Activated T-cell treated with anti-CD3 and anti-CD28 coated beads, Interleukin-2, amount 50 U/mL, for 72 hours (primary cell): ENCODE data around the gene FAM174B. TPM values are rescaled to one million over a fixed set of nuclear protein-coding genes. Genes with fewer than 3 reads are reported as not detected.

Experiments
- ATAC-seq, 2 donors: fragments of 150-1000 bp; cut with Tn5 transposase; replicated peaks in 1 of 2; 2 replicates each; pipeline ENCODE4 v1.10.0; 2021; ENCODE audit warnings: moderate library complexity in 2 of 2, mild to moderate bottlenecking in 1 of 2
- DNase-seq, 2 donors: peaks; one replicate each; pipeline ENCODE4 v3.0.0; 2021 to 2022; ENCODE audit warnings: mixed read lengths in 1 of 2
- H3K27ac Mint-ChIP-seq: one replicate; pipeline ENCODE4 v1.8.0; 2022; ENCODE audit warnings: mild to moderate bottlenecking, moderate library complexity, mixed read lengths
- H3K27me3 Mint-ChIP-seq: one replicate; pipeline ENCODE4 v1.8.0; 2022; ENCODE audit warnings: low read depth, mixed read lengths
- H3K36me3 Mint-ChIP-seq, 2 donors: one replicate each; pipeline ENCODE4 v1.8.0; 2022; ENCODE audit warnings: mixed read lengths in 2 of 2, mild to moderate bottlenecking in 1 of 2; ENCODE audit not compliant: insufficient read depth in 2 of 2
- H3K4me1 Mint-ChIP-seq: one replicate; pipeline ENCODE4 v1.8.0; 2022; ENCODE audit warnings: low read depth, mixed read lengths
- H3K4me3 Mint-ChIP-seq, 2 donors: one replicate each; pipeline ENCODE4 v1.8.0; 2022; ENCODE audit warnings: mild to moderate bottlenecking in 2 of 2, mixed read lengths in 2 of 2, moderate library complexity in 2 of 2
- H3K9me3 Mint-ChIP-seq, 2 donors: one replicate each; pipeline ENCODE4 v1.8.0; 2022; ENCODE audit warnings: mixed read lengths in 2 of 2
- total RNA-seq, 2 donors: library from RNA; stranded (reverse); gene quantifications; one replicate each; pipeline ENCODE4 v1.2.3, GENCODE V29; 2022

Gene FAM174B
- total RNA-seq, 2 donors from 2014 or later, result 5.0 to 9.9 TPM

- Mint-ChIP-seq H3K4me3 (no peak overlapping the region), H3K4me1 (no peaks in the 10 kb centered on the region), H3K27me3 (peaks cover 10% of the 10 kb centered on the region), H3K9me3 (no peaks in the 10 kb centered on the region), H3K36me3 (no peaks in the 10 kb centered on the region), H3K27ac (no peak overlapping the region)
- DNase-seq (no peak), ATAC-seq (no peak)
Observed at GRCh38 chr15:92586966-92587365, 68.6 kb downstream of the FAM174B start.

- ATAC-seq (no peak), DNase-seq (no peak)
- Mint-ChIP-seq H3K36me3 (no peaks in the 10 kb centered on the region), H3K27me3 (peaks cover 10% of the 10 kb centered on the region), H3K27ac (no peak overlapping the region), H3K4me3 (no peak overlapping the region), H3K9me3 (no peaks in the 10 kb centered on the region), H3K4me1 (no peaks in the 10 kb centered on the region)
Observed at GRCh38 chr15:92586383-92586942, 69.1 kb downstream of the FAM174B start.

- Mint-ChIP-seq H3K9me3 (no peaks in the 10 kb centered on the region), H3K27me3 (peaks cover 10% of the 10 kb centered on the region), H3K36me3 (no peaks in the 10 kb centered on the region), H3K4me3 (no peak overlapping the region), H3K27ac (no peak overlapping the region), H3K4me1 (no peaks in the 10 kb centered on the region)
- DNase-seq, result no peak
- ATAC-seq, result no peak
Observed at GRCh38 chr15:92584105-92584504, 71.5 kb downstream of the FAM174B start.

- no peak for DNase-seq
- Mint-ChIP-seq H3K4me3 (no peak overlapping the region), H3K27ac (no peak overlapping the region), H3K9me3 (no peaks in the 10 kb centered on the region), H3K27me3 (peaks cover 16% of the 10 kb centered on the region), H3K4me1 (no peaks in the 10 kb centered on the region), H3K36me3 (no peaks in the 10 kb centered on the region)
- no peak for ATAC-seq
Observed at GRCh38 chr15:92583096-92584034, 72.2 kb downstream of the FAM174B start.

GRCh38 chr15:92582206-92582605 lies 73.4 kb downstream of the FAM174B start:
- ATAC-seq, result no peak
- Mint-ChIP-seq H3K27ac (no peak overlapping the region), H3K27me3 (peaks cover 22% of the 10 kb centered on the region), H3K36me3 (no peaks in the 10 kb centered on the region), H3K4me3 (no peak overlapping the region), H3K9me3 (no peaks in the 10 kb centered on the region), H3K4me1 (no peaks in the 10 kb centered on the region)
- no peak for DNase-seq

- ATAC-seq (no peak), DNase-seq (no peak)
- H3K4me1 Mint-ChIP-seq, result no peaks in the 10 kb centered on the region
- no peaks in the 10 kb centered on the region for H3K9me3 Mint-ChIP-seq
- peaks cover 22% of the 10 kb centered on the region for H3K27me3 Mint-ChIP-seq
- no peak overlapping the region for H3K27ac Mint-ChIP-seq
- no peak overlapping the region for H3K4me3 Mint-ChIP-seq
- H3K36me3 Mint-ChIP-seq, result no peaks in the 10 kb centered on the region
Observed at GRCh38 chr15:92580933-92581445, 74.6 kb downstream of the FAM174B start.

GRCh38 chr15:92580521-92580920 lies 75.1 kb downstream of the FAM174B start:
- Mint-ChIP-seq H3K27ac (no peak overlapping the region), H3K4me3 (no peak overlapping the region), H3K9me3 (no peaks in the 10 kb centered on the region), H3K27me3 (peaks cover 24% of the 10 kb centered on the region), H3K4me1 (no peaks in the 10 kb centered on the region), H3K36me3 (no peaks in the 10 kb centered on the region)
- no peak for ATAC-seq
- DNase-seq, result no peak

- DNase-seq (no peak), ATAC-seq (no peak)
- Mint-ChIP-seq H3K36me3 (no peaks in the 10 kb centered on the region), H3K4me1 (no peaks in the 10 kb centered on the region), H3K4me3 (no peak overlapping the region), H3K27ac (no peak overlapping the region), H3K9me3 (no peaks in the 10 kb centered on the region), H3K27me3 (peaks cover 29% of the 10 kb centered on the region)
Observed at GRCh38 chr15:92579931-92580470, 75.6 kb downstream of the FAM174B start.

GRCh38 chr15:92579486-92579885 lies 76.1 kb downstream of the FAM174B start:
- H3K27me3 Mint-ChIP-seq, result peaks cover 34% of the 10 kb centered on the region
- H3K27ac Mint-ChIP-seq, result no peak overlapping the region
- no peaks in the 10 kb centered on the region for H3K4me1 Mint-ChIP-seq
- no peak for DNase-seq
- H3K36me3 Mint-ChIP-seq, result no peaks in the 10 kb centered on the region
- ATAC-seq, result no peak
- H3K4me3 Mint-ChIP-seq, result no peak overlapping the region
- no peaks in the 10 kb centered on the region for H3K9me3 Mint-ChIP-seq

GRCh38 chr15:92578096-92578835 lies 77.3 kb downstream of the FAM174B start:
- DNase-seq, result no peak
- Mint-ChIP-seq H3K9me3 (no peaks in the 10 kb centered on the region), H3K4me3 (no peak overlapping the region), H3K27ac (no peak overlapping the region), H3K4me1 (no peaks in the 10 kb centered on the region), H3K27me3 (peaks cover 34% of the 10 kb centered on the region), H3K36me3 (no peaks in the 10 kb centered on the region)
- no peak for ATAC-seq

GRCh38 chr15:92576597-92577200 lies 78.9 kb downstream of the FAM174B start:
- H3K27ac Mint-ChIP-seq, result no peak overlapping the region
- H3K4me3 Mint-ChIP-seq, result no peak overlapping the region
- H3K36me3 Mint-ChIP-seq, result no peaks in the 10 kb centered on the region
- H3K4me1 Mint-ChIP-seq, result no peaks in the 10 kb centered on the region
- DNase-seq (no peak), ATAC-seq (no peak)
- H3K9me3 Mint-ChIP-seq, result no peaks in the 10 kb centered on the region
- peaks cover 34% of the 10 kb centered on the region for H3K27me3 Mint-ChIP-seq

GRCh38 chr15:92574566-92574965 lies 81.0 kb downstream of the FAM174B start:
- Mint-ChIP-seq H3K27me3 (peaks cover 42% of the 10 kb centered on the region), H3K27ac (no peak overlapping the region), H3K4me1 (no peaks in the 10 kb centered on the region), H3K36me3 (no peaks in the 10 kb centered on the region), H3K9me3 (no peaks in the 10 kb centered on the region), H3K4me3 (no peak overlapping the region)
- ATAC-seq (no peak), DNase-seq (no peak)
